ENCODE data around the gene DDA1. TPM values are rescaled to one million over a fixed set of nuclear protein-coding genes. Genes with fewer than 3 reads are reported as not detected.

The DDA1 gene
- total RNA-seq, 4 donors from 2014 or later, result 4.6 to 23.5 (median 9.5) TPM

DNA sequence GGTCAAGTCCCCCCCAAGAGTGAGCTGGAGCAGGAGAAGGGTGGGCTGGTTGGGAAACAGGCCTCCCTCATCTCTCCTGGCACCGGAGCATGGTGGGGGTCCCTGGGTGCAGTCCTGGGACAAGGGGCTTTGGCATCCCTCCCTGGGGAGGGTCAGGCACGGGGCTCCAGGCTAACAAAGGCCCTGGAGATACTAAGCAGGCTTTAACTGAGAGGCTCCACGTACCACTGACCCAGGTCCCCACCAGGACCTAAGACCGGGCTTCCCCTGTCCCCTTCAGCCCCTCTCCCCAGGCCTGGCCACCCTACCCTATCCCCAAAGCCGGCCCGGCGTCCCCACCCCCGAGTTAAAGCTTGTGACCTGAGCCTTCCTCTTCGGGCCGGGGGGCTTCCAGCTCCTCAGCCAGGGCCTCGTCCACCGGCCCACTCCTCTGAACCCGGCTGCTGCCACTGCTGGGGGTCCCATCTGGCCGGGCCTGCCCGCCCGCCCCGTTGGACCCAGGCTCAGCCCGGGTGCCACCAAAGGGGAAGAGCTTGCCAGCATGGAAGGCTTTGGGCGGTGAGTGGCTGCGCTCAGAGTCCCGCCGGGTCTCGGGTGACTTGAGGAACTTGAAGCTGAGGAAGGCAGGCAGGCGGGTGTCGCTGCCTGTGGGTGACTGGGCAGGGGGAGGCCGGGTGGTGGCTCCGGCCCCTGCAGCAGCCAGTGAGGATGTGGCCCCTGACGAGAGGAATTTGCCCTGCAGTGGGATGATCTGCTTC, 15.2 kb downstream of the DDA1 start:
- no peak for TF ChIP-seq CTCF (IDR thresholded peaks at IDR 0.05; ENCODE audit: low read depth)

- TF ChIP-seq CTCF (IDR thresholded peaks at IDR 0.05; ENCODE audit: low read depth), result no peak
Measured at GRCh38 chr19:17325133-17325532, 15.8 kb downstream of the DDA1 start.

DNA sequence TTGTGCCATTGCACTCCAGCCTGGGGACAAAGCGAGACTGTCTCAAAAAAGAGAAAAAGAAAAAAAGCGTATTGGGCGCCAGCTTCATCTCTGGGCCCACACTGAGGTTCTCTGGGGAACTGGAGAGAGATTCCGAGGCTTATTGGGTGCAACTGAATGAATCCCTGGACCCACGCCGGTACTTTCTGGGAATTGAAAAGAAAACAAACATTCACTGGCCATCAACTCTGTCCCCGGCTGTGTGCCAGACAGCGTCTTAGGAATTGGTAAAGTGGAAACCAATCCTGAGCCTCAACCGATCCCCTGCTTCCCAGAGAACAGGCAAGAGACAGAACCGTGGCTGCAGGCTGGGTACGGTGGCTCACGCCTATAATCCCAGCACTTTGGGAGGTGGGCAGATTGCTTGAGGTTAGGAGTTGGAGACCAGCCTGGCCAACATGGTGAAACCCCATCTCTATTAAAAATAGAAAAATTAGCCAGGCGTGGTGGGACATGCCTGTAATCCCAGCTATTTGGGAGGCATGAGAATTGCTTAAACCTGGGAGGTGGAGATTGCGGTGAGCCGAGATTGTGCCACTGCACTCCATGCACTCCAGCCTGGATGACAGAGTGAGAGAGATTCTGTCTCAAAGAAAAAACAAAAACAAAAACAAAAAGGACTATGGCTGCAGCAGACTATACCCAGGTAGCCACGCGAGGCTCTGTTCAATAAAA, 16.7 kb downstream of the DDA1 start:
- TF ChIP-seq CTCF (IDR thresholded peaks at IDR 0.05; ENCODE audit: low read depth), result no peak

DNA sequence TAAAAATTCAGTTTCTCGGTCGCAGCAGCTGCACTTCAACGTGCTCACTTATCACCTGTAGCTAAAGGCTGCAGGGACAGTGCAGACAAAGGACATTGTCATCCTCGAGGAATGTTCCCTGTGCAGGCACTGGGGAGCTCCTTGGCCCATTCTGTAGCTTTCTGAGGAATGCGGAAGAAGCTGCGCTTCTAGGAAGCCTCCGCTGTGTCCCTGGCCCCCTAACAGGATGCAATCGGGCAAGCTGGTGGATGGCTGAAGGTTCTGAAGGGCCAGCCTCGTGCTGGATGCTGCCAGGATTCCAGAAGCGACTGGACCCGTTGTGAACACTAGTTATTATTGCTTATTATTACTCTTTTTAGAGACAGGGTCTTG, 17.2 kb downstream of the DDA1 start:
- TF ChIP-seq CTCF (IDR thresholded peaks at IDR 0.05; ENCODE audit: low read depth), result no peak

DNA sequence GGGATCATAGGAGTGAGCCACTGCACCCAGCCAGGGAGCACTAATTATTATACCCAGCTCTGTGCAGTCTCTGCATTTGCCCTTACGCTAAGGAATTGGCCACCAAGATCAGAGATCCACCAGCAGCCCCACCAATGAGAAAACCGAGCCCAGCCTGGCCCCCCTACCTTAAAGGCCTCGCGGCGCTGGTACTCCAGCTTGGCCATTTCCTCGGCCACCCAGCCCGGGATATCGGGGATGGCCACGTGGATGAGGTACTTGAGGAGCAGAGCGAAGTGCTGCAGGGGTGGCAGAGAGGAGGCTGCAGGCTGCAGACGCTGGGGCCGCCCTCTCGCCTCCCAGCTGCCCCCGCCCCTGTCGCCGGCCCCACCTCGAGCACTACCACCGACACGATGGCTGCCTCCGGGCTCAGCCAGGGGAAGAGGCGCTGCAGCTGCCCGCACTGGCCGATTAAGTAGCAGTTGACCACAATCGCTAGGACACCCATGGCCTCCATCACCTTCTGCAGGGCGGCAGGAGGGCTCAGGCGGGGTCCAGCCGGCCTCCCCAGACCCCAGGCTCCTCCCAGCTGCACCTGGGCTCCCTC, 17.8 kb downstream of the DDA1 start:
- TF ChIP-seq CTCF (IDR thresholded peaks at IDR 0.05; ENCODE audit: low read depth), result no peak

DNA sequence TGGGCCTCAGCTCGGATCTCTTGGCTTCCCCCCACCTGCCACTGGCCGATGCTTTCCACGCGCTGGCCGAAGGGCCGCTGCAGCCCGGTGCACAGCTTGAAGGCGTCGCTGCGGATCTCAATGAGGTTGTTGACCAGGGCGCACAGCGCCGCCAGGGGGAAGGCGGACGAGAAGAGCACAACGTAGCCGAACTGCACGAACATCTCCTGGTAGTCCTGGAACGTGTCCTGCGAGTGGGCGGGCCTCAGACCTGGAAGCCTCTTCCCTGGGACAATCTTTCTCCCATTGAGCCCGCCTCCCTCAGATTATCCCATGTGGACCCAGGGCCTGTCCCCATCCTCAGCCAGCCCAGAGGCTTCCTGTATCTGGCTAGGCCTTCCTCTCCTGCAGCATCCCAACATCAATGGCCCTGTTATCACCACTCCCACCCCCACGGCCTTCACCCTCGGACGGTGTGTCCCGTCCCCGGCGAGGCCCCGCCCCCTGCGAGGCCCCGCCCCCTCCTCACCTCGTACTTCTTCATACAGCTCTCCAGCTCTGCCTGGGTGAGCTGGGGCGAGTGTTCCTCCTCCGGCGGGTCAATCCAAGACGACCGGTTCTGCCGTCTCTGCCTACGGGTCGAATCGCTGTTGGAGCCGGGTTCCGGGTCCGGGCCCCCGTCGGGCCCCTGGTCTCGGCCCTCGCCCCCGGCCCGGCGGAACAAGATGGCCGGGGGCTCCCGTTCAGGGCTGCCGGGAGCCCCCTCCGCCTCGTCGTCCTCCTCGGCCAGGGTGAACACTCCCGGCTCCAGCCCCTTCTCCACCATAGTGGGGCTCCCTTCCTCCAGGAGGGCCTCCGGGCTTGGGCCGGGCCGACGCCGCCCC, 18.5 kb downstream of the DDA1 start:
- TF ChIP-seq CTCF (IDR thresholded peaks at IDR 0.05; ENCODE audit: low read depth), result no peak

Measured in subcutaneous adipose tissue (tissue), 4 donors.